Esophagus muscularis mucosa (tissue), 3 donors: Measurements from ENCODE around the gene TOR4A.

Experiments used
- POLR2A ChIP-seq: fragments of 450-650 bp; IDR thresholded peaks from one replicate; pipeline ENCODE4 v1.6.1; 2017; ENCODE audit warnings: antibody characterized with exemption, moderate library complexity, mild to moderate bottlenecking, low read depth
- POLR2AphosphoS5 ChIP-seq, 2 donors: sonication (generic); formaldehyde crosslinking; IDR thresholded peaks; one replicate each; pipeline ENCODE4 v1.6.1; 2017; ENCODE audit warnings: antibody characterized with exemption in 2 of 2
- TF ChIP-seq, protein P1 (sequence below), 3 experiments: fragments of 200-600 bp in 2 of 3; fragments of 450-650 bp in 1 of 3; sonication (generic) in 2 of 3; IDR thresholded peaks; one replicate each; pipeline ENCODE4 v1.5.1; 2017 to 2019; ENCODE audit warnings: antibody characterized with exemption in 3 of 3, mild to moderate bottlenecking in 2 of 3, moderate library complexity in 1 of 3

- TF ChIP-seq POLR2AphosphoS5 (IDR thresholded peaks at IDR 0.05) (no peak), POLR2A (no peak)
- TF ChIP-seq, protein P1, sequence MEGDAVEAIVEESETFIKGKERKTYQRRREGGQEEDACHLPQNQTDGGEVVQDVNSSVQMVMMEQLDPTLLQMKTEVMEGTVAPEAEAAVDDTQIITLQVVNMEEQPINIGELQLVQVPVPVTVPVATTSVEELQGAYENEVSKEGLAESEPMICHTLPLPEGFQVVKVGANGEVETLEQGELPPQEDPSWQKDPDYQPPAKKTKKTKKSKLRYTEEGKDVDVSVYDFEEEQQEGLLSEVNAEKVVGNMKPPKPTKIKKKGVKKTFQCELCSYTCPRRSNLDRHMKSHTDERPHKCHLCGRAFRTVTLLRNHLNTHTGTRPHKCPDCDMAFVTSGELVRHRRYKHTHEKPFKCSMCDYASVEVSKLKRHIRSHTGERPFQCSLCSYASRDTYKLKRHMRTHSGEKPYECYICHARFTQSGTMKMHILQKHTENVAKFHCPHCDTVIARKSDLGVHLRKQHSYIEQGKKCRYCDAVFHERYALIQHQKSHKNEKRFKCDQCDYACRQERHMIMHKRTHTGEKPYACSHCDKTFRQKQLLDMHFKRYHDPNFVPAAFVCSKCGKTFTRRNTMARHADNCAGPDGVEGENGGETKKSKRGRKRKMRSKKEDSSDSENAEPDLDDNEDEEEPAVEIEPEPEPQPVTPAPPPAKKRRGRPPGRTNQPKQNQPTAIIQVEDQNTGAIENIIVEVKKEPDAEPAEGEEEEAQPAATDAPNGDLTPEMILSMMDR (IDR thresholded peaks at IDR 0.05): no peak
Measured at GRCh38 chr9:137247916-137248175, 29.7 kb upstream of the TOR4A start.
